ENCODE measurements around the gene LSR.

DNA sequence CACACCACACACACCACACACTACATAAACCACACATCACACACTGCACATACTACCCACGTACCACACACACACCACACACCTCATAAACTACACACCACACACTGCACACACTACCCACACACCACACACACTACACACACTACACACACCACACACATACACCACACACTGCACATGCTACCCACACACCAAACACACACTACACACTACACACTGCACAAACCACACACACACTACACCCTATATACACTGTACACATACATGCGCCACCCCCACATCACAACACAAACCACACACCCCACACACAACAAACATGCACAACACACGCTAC is 48.7 kb downstream of the LSR start:
- TF ChIP-seq, protein P1, sequence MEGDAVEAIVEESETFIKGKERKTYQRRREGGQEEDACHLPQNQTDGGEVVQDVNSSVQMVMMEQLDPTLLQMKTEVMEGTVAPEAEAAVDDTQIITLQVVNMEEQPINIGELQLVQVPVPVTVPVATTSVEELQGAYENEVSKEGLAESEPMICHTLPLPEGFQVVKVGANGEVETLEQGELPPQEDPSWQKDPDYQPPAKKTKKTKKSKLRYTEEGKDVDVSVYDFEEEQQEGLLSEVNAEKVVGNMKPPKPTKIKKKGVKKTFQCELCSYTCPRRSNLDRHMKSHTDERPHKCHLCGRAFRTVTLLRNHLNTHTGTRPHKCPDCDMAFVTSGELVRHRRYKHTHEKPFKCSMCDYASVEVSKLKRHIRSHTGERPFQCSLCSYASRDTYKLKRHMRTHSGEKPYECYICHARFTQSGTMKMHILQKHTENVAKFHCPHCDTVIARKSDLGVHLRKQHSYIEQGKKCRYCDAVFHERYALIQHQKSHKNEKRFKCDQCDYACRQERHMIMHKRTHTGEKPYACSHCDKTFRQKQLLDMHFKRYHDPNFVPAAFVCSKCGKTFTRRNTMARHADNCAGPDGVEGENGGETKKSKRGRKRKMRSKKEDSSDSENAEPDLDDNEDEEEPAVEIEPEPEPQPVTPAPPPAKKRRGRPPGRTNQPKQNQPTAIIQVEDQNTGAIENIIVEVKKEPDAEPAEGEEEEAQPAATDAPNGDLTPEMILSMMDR (IDR thresholded peaks at IDR 0.05 in 8 of 11, conservative IDR thresholded peaks at IDR 0.05 in 3 of 11) = no peak
- TF ChIP-seq POLR2AphosphoS5 (IDR thresholded peaks at IDR 0.05) = no peak
